ENCODE results near the gene LRRC31. TPM values are rescaled to one million over a fixed set of nuclear protein-coding genes. Genes with fewer than 3 reads are reported as not detected.

Gene LRRC31
- total RNA-seq, 1 donor from 2014 or later: not detected

DNA sequence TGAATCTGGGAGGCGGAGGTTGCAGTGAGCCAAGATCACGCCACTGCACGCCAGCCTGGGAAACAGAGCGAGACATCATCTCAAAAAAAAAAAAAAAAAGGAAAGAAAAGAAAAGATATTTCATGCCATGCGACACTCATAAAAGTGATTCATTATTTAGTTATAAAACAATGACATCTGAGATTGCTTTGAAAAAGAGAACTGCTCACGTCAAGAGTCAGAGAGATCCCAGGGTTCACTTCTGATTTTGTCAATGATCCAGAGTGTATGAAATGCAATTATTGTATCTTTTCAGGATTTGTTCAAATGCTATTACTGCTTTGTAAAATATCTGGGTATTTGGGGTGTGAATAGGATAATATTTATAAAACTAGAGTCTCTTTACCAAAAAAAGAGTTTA, 35.7 kb upstream of the LRRC31 start:
- no peaks in the 10 kb centered on the region for H3F3A ChIP-seq (ENCODE audit: low read depth)
- no peak for DNase-seq (ENCODE audit: low spot score)
- peaks cover 6% of the 10 kb centered on the region for H3K9me3 ChIP-seq (ENCODE audit: low read depth)
- no peaks in the 10 kb centered on the region for H3K27me3 Mint-ChIP-seq (ENCODE audit: insufficient read depth, low read depth)
- no peaks in the 10 kb centered on the region for H4K20me1 ChIP-seq (ENCODE audit: low read depth)
- H3K4me3 ChIP-seq: no peak overlapping the region
- H3K27me3 ChIP-seq: no peaks in the 10 kb centered on the region
- TF ChIP-seq EZH2 (IDR thresholded peaks at IDR 0.05): no peak
- no peak for TF ChIP-seq CTCF (IDR thresholded peaks at IDR 0.05)
- TF ChIP-seq EZH2phosphoT487 (IDR thresholded peaks at IDR 0.05): no peak
- no peaks in the 10 kb centered on the region for H3K4me1 Mint-ChIP-seq
- H3K4me2 ChIP-seq: no peak overlapping the region
- H3K27ac ChIP-seq: no peak overlapping the region
- no peak overlapping the region for H3K4me3 Mint-ChIP-seq
- H3K27ac Mint-ChIP-seq: no peak overlapping the region
- H3K36me3 Mint-ChIP-seq: peaks cover 1% of the 10 kb centered on the region
- no peaks in the 10 kb centered on the region for H3K4me1 ChIP-seq
- H3K79me2 ChIP-seq (ENCODE audit: low read depth): no peaks in the 10 kb centered on the region
- H3K36me3 ChIP-seq: no peaks in the 10 kb centered on the region
- H3K9me3 Mint-ChIP-seq: peaks cover 24% of the 10 kb centered on the region
- H3K9ac ChIP-seq: no peak overlapping the region
- H2AFZ ChIP-seq (replicated peaks): no peak overlapping the region

- H3K79me2 ChIP-seq (ENCODE audit: low read depth): no peaks in the 10 kb centered on the region
- DNase-seq (ENCODE audit: low spot score): no peak
Observed at GRCh38 chr3:169901453-169901852, 31.7 kb upstream of the LRRC31 start.

DNA sequence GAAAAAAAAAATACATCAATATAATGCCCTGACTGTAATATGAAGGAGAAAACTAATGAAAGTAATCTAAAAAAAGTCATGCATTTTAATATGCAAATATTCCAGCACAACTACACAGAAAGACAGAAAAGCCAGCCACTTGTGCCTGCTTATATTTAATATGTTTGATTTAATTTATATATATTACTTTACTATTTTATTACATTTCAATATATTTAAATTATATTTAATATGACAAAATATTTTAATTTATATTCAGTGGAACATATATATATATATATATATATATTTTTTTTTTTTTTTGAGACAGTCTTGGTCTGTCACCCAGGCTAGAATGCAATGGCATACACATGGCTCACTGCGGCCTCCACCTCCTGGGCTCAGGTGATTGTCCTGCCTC, 27.5 kb upstream of the LRRC31 start:
- no peak overlapping the region for H3K4me2 ChIP-seq
- H3K79me2 ChIP-seq (ENCODE audit: low read depth): no peaks in the 10 kb centered on the region
- H3K9me3 ChIP-seq (ENCODE audit: low read depth): peaks cover 6% of the 10 kb centered on the region
- H3K4me3 ChIP-seq: no peak overlapping the region
- H3K27me3 ChIP-seq: no peaks in the 10 kb centered on the region
- H4K20me1 ChIP-seq (ENCODE audit: low read depth): no peaks in the 10 kb centered on the region
- H3K27ac Mint-ChIP-seq: no peak overlapping the region
- H3K9ac ChIP-seq: no peak overlapping the region
- H3K36me3 ChIP-seq: no peaks in the 10 kb centered on the region
- H3K9me3 Mint-ChIP-seq: peaks cover 17% of the 10 kb centered on the region
- TF ChIP-seq EZH2phosphoT487 (IDR thresholded peaks at IDR 0.05): no peak
- no peak for TF ChIP-seq CTCF (IDR thresholded peaks at IDR 0.05)
- TF ChIP-seq EZH2 (IDR thresholded peaks at IDR 0.05): no peak
- H3F3A ChIP-seq (ENCODE audit: low read depth): no peaks in the 10 kb centered on the region
- H3K27me3 Mint-ChIP-seq (ENCODE audit: insufficient read depth, low read depth): peaks cover 2% of the 10 kb centered on the region
- H2AFZ ChIP-seq (replicated peaks): no peak overlapping the region
- H3K4me3 Mint-ChIP-seq: no peak overlapping the region
- no peak for DNase-seq (ENCODE audit: low spot score)
- H3K36me3 Mint-ChIP-seq: peaks cover 1% of the 10 kb centered on the region
- no peak overlapping the region for H3K27ac ChIP-seq
- no peaks in the 10 kb centered on the region for H3K4me1 Mint-ChIP-seq
- no peaks in the 10 kb centered on the region for H3K4me1 ChIP-seq

More at GRCh38 chr3:169901453-169901852, 31.7 kb upstream of the LRRC31 start:
- Histone ChIP-seq H3K4me1 (no peaks in the 10 kb centered on the region), H3K4me2 (no peak overlapping the region), H4K20me1 (ENCODE audit: low read depth) (no peaks in the 10 kb centered on the region), H3K27me3 (no peaks in the 10 kb centered on the region), H3K36me3 (no peaks in the 10 kb centered on the region), H3F3A (ENCODE audit: low read depth) (no peaks in the 10 kb centered on the region), H3K9me3 (ENCODE audit: low read depth) (peaks cover 6% of the 10 kb centered on the region), H3K9ac (no peak overlapping the region), H2AFZ (replicated peaks) (no peak overlapping the region), H3K4me3 (no peak overlapping the region), H3K27ac (no peak overlapping the region)
- peaks cover 31% of the 10 kb centered on the region for H3K9me3 Mint-ChIP-seq
- H3K4me1 Mint-ChIP-seq: no peaks in the 10 kb centered on the region
- no peak overlapping the region for H3K4me3 Mint-ChIP-seq
- TF ChIP-seq CTCF (IDR thresholded peaks at IDR 0.05) (no peak), EZH2phosphoT487 (IDR thresholded peaks at IDR 0.05) (no peak), EZH2 (IDR thresholded peaks at IDR 0.05) (no peak)
- peaks cover 1% of the 10 kb centered on the region for H3K36me3 Mint-ChIP-seq
- no peak overlapping the region for H3K27ac Mint-ChIP-seq
- no peaks in the 10 kb centered on the region for H3K27me3 Mint-ChIP-seq (ENCODE audit: insufficient read depth, low read depth)

Measured in neural progenitor cell (in vitro differentiated cells).